Measurements from ENCODE around the gene CRTAC1.

GRCh38 chr10:97898429-97898828 lies 132.0 kb downstream of the CRTAC1 start:
- TF ChIP-seq CTCF (IDR thresholded peaks at IDR 0.05): no peak
- TF ChIP-seq POLR2A (IDR thresholded peaks at IDR 0.05): no peak
